Measurements from ENCODE around the gene LPAR1.

LPAR1 gene

GRCh38 chr9:110949081-110949480, 89.2 kb downstream of the LPAR1 start:
- no peak for DNase-seq

- no peak for DNase-seq
These were observed 90.7 kb downstream of the LPAR1 start for GRCh38 chr9:110947491-110948044.

- DNase-seq: no peak
These were observed 95.7 kb downstream of the LPAR1 start for GRCh38 chr9:110942522-110942921.

GRCh38 chr9:110940951-110941557, 97.2 kb downstream of the LPAR1 start:
- no peak for DNase-seq

- no peak for DNase-seq
These were observed 98.7 kb downstream of the LPAR1 start for GRCh38 chr9:110939573-110939972.

- no peak for DNase-seq
These were observed 99.2 kb downstream of the LPAR1 start for GRCh38 chr9:110939047-110939446.

- no peak for DNase-seq
These were observed 100.0 kb downstream of the LPAR1 start for GRCh38 chr9:110938242-110938641.

GRCh38 chr9:110936719-110937452, 101.4 kb downstream of the LPAR1 start:
- DNase-seq: no peak

- DNase-seq: no peak
These were observed 102.0 kb downstream of the LPAR1 start for GRCh38 chr9:110936237-110936636.

GRCh38 chr9:110935829-110936228, 102.4 kb downstream of the LPAR1 start:
- no peak for DNase-seq

GRCh38 chr9:110933350-110934001, 104.8 kb downstream of the LPAR1 start:
- DNase-seq: no peak

- DNase-seq: no peak
These were observed 105.4 kb downstream of the LPAR1 start for GRCh38 chr9:110932863-110933262.

- no peak for DNase-seq
These were observed 109.7 kb downstream of the LPAR1 start for GRCh38 chr9:110928599-110928998.

GRCh38 chr9:110926828-110927487, 111.3 kb downstream of the LPAR1 start:
- peak; percentile 63 for DNase-seq

GRCh38 chr9:110923601-110924000, 114.7 kb downstream of the LPAR1 start:
- no peak for DNase-seq

- no peak for DNase-seq
These were observed 116.1 kb downstream of the LPAR1 start for GRCh38 chr9:110922145-110922544.

- no peak for DNase-seq
These were observed 116.6 kb downstream of the LPAR1 start for GRCh38 chr9:110921705-110922104.

GRCh38 chr9:110919609-110920008, 118.7 kb downstream of the LPAR1 start:
- no peak for DNase-seq

GRCh38 chr9:110919050-110919435, 119.2 kb downstream of the LPAR1 start:
- DNase-seq: no peak

- no peak for DNase-seq
These were observed 119.8 kb downstream of the LPAR1 start for GRCh38 chr9:110918316-110919049.

- no peak for DNase-seq
These were observed 121.9 kb downstream of the LPAR1 start for GRCh38 chr9:110916403-110916802.

GRCh38 chr9:110912419-110913291, 125.6 kb downstream of the LPAR1 start:
- DNase-seq: no peak

Measured in SHP77 treated with DMSO at 0.1 percent for 48 hours (cell line).